ENCODE data around the gene DCTN3.
A peak's percentile ranks its signal among the peaks of the same experiment; 100 is the strongest.

The DCTN3 gene

GRCh38 chr9:34624475-34625185 lies 4.3 kb upstream of the DCTN3 start:
- H3K27me3 Mint-ChIP-seq: peaks cover 35% of the 10 kb centered on the region
- DNase-seq (ENCODE audit: low spot score in 2 of 2) (no peak), ATAC-seq (ENCODE audit: low read depth) (no peak)
- H3K4me3 Mint-ChIP-seq: no peak overlapping the region
- peaks cover 2% of the 10 kb centered on the region for H3K36me3 Mint-ChIP-seq
- no peaks in the 10 kb centered on the region for H3K9me3 Mint-ChIP-seq
- H3K4me1 Mint-ChIP-seq: peaks cover 29% of the 10 kb centered on the region
- H3K27ac Mint-ChIP-seq: no peak overlapping the region

GRCh38 chr9:34623374-34624235 lies 3.3 kb upstream of the DCTN3 start:
- peaks cover 2% of the 10 kb centered on the region for H3K36me3 Mint-ChIP-seq
- H3K9me3 Mint-ChIP-seq: no peaks in the 10 kb centered on the region
- no peak overlapping the region for H3K27ac Mint-ChIP-seq
- no peak for ATAC-seq (ENCODE audit: low read depth)
- peaks cover 32% of the 10 kb centered on the region for H3K4me1 Mint-ChIP-seq
- DNase-seq (ENCODE audit: low spot score in 2 of 2): no peak
- H3K27me3 Mint-ChIP-seq: peaks cover 31% of the 10 kb centered on the region
- H3K4me3 Mint-ChIP-seq: peak overlapping the region; percentile 53

- peaks cover 23% of the 10 kb centered on the region for H3K4me1 Mint-ChIP-seq
- ATAC-seq (ENCODE audit: low read depth) (no peak), DNase-seq (ENCODE audit: low spot score in 2 of 2) (no peak)
- peaks cover 15% of the 10 kb centered on the region for H3K36me3 Mint-ChIP-seq
- no peak overlapping the region for H3K4me3 Mint-ChIP-seq
- no peaks in the 10 kb centered on the region for H3K27me3 Mint-ChIP-seq
- no peaks in the 10 kb centered on the region for H3K9me3 Mint-ChIP-seq
- H3K27ac Mint-ChIP-seq: no peak overlapping the region
Observed at GRCh38 chr9:34615132-34615531, 5.2 kb downstream of the DCTN3 start.

GRCh38 chr9:34612788-34613390 lies 7.4 kb downstream of the DCTN3 start:
- Mint-ChIP-seq H3K27me3 (no peaks in the 10 kb centered on the region), H3K4me3 (peak overlapping the region; percentile 90), H3K4me1 (peaks cover 12% of the 10 kb centered on the region), H3K9me3 (no peaks in the 10 kb centered on the region), H3K27ac (peak overlapping the region; percentile 89), H3K36me3 (peaks cover 13% of the 10 kb centered on the region)
- DNase-seq (ENCODE audit: low spot score in 2 of 2) (peak; percentile 69 to 74), ATAC-seq (ENCODE audit: low read depth) (peak; percentile 48)

GRCh38 chr9:34611811-34612787 lies 8.2 kb downstream of the DCTN3 start, which contains the start of gene RPP25L:
Gene RPP25L (minus strand): TSS chr9:34612097. CDS start chr9:34611296, 801 bp downstream.
- H3K27me3 Mint-ChIP-seq: no peaks in the 10 kb centered on the region
- DNase-seq (ENCODE audit: low spot score in 2 of 2) (peak; percentile 79 to 88), ATAC-seq (ENCODE audit: low read depth) (peak; percentile 93)
- peaks cover 12% of the 10 kb centered on the region for H3K4me1 Mint-ChIP-seq
- peak within 1 kb of the TSS; percentile 90 for H3K4me3 Mint-ChIP-seq
- H3K9me3 Mint-ChIP-seq: no peaks in the 10 kb centered on the region
- peak within 1 kb of the TSS; percentile 89 for H3K27ac Mint-ChIP-seq
- H3K36me3 Mint-ChIP-seq: peaks cover 8% of the 10 kb centered on the region

GRCh38 chr9:34611251-34611810 lies 9.0 kb downstream of the DCTN3 start:
- DNase-seq (ENCODE audit: low spot score in 2 of 2) (no peak), ATAC-seq (ENCODE audit: low read depth) (peak; percentile 1)
- Mint-ChIP-seq H3K36me3 (peaks cover 2% of the 10 kb centered on the region), H3K4me1 (peaks cover 12% of the 10 kb centered on the region), H3K27me3 (no peaks in the 10 kb centered on the region), H3K27ac (peak overlapping the region; percentile 89), H3K9me3 (no peaks in the 10 kb centered on the region), H3K4me3 (peak overlapping the region; percentile 90)

GRCh38 chr9:34610434-34611206 lies 9.7 kb downstream of the DCTN3 start:
- H3K27ac Mint-ChIP-seq: no peak overlapping the region
- DNase-seq (ENCODE audit: low spot score in 2 of 2): no peak
- no peak for ATAC-seq (ENCODE audit: low read depth)

GRCh38 chr9:34607331-34607730 lies 13.0 kb downstream of the DCTN3 start:
- H3K27me3 Mint-ChIP-seq: no peaks in the 10 kb centered on the region
- no peaks in the 10 kb centered on the region for H3K9me3 Mint-ChIP-seq
- H3K4me3 Mint-ChIP-seq: no peak overlapping the region
- no peak for DNase-seq (ENCODE audit: low spot score in 2 of 2)
- no peaks in the 10 kb centered on the region for H3K36me3 Mint-ChIP-seq
- H3K4me1 Mint-ChIP-seq: peaks cover 6% of the 10 kb centered on the region
- H3K27ac Mint-ChIP-seq: no peak overlapping the region
- ATAC-seq (ENCODE audit: low read depth): no peak

More at GRCh38 chr9:34610434-34611206, 9.7 kb downstream of the DCTN3 start:
- H3K9me3 Mint-ChIP-seq: no peaks in the 10 kb centered on the region
- H3K27me3 Mint-ChIP-seq: no peaks in the 10 kb centered on the region
- no peak overlapping the region for H3K4me3 Mint-ChIP-seq
- H3K36me3 Mint-ChIP-seq: no peaks in the 10 kb centered on the region
- H3K4me1 Mint-ChIP-seq: peaks cover 12% of the 10 kb centered on the region

GRCh38 chr9:34606905-34607304 lies 13.4 kb downstream of the DCTN3 start:
- Mint-ChIP-seq H3K27me3 (no peaks in the 10 kb centered on the region), H3K4me3 (no peak overlapping the region), H3K9me3 (no peaks in the 10 kb centered on the region), H3K27ac (no peak overlapping the region), H3K4me1 (peaks cover 6% of the 10 kb centered on the region), H3K36me3 (no peaks in the 10 kb centered on the region)
- DNase-seq (ENCODE audit: low spot score in 2 of 2) (no peak), ATAC-seq (ENCODE audit: low read depth) (no peak)

GRCh38 chr9:34606190-34606589 lies 14.1 kb downstream of the DCTN3 start:
- Mint-ChIP-seq H3K4me1 (peaks cover 4% of the 10 kb centered on the region), H3K36me3 (no peaks in the 10 kb centered on the region), H3K27ac (no peak overlapping the region), H3K27me3 (peaks cover 2% of the 10 kb centered on the region), H3K9me3 (no peaks in the 10 kb centered on the region), H3K4me3 (no peak overlapping the region)
- DNase-seq (ENCODE audit: low spot score in 2 of 2): no peak
- no peak for ATAC-seq (ENCODE audit: low read depth)

GRCh38 chr9:34603610-34604231 lies 16.6 kb downstream of the DCTN3 start:
- no peak overlapping the region for H3K27ac Mint-ChIP-seq
- peaks cover 4% of the 10 kb centered on the region for H3K27me3 Mint-ChIP-seq
- H3K4me1 Mint-ChIP-seq: peaks cover 3% of the 10 kb centered on the region
- ATAC-seq (ENCODE audit: low read depth) (peak; percentile 97), DNase-seq (ENCODE audit: low spot score in 2 of 2) (peak; percentile 77 to 84)
- no peak overlapping the region for H3K4me3 Mint-ChIP-seq
- no peaks in the 10 kb centered on the region for H3K36me3 Mint-ChIP-seq
- no peaks in the 10 kb centered on the region for H3K9me3 Mint-ChIP-seq

GRCh38 chr9:34601937-34602573 lies 18.2 kb downstream of the DCTN3 start:
- ATAC-seq (ENCODE audit: low read depth) (no peak), DNase-seq (ENCODE audit: low spot score in 2 of 2) (no peak)
- no peaks in the 10 kb centered on the region for H3K36me3 Mint-ChIP-seq
- peaks cover 3% of the 10 kb centered on the region for H3K4me1 Mint-ChIP-seq
- H3K27me3 Mint-ChIP-seq: peaks cover 7% of the 10 kb centered on the region
- no peaks in the 10 kb centered on the region for H3K9me3 Mint-ChIP-seq
- no peak overlapping the region for H3K27ac Mint-ChIP-seq
- no peak overlapping the region for H3K4me3 Mint-ChIP-seq

Measured in memory B cell (primary cell).